Thyroid gland (tissue), 4 donors: ENCODE measurements around the gene POC1B. TPM values are rescaled to one million over a fixed set of nuclear protein-coding genes. Genes with fewer than 3 reads are reported as not detected.

Source experiments
- DNase-seq, 2 donors: peaks; one replicate each; pipeline ENCODE4 v3.0.0-alpha.2; 2019
- H3K27ac ChIP-seq, 3 donors: fragments of 200-600 bp; sonication (generic); 1 replicate in 2 of 3; 2 replicates in 1 of 3; pipeline ENCODE4 v1.5.1; 2016 to 2019; ENCODE audit warnings: mild to moderate bottlenecking in 1 of 3, moderate library complexity in 1 of 3
- H3K27me3 ChIP-seq: fragments of 200-600 bp; sonication (generic); one replicate; pipeline ENCODE4 v1.5.1; 2019
- H3K36me3 ChIP-seq, 2 donors: fragments of 200-600 bp; sonication (generic); one replicate each; pipeline ENCODE4 v1.5.1; 2016 to 2019
- H3K4me1 ChIP-seq, 2 donors: fragments of 200-600 bp; sonication (generic); one replicate each; pipeline ENCODE4 v1.5.1; 2017 to 2019
- H3K4me3 ChIP-seq, 3 donors: fragments of 200-600 bp; sonication (generic); replicated peaks in 1 of 3; 1 replicate in 2 of 3; 2 replicates in 1 of 3; pipeline ENCODE4 v1.5.1; 2016; ENCODE audit warnings: mild to moderate bottlenecking in 1 of 3
- H3K9me3 ChIP-seq: fragments of 200-600 bp; sonication (generic); one replicate; pipeline ENCODE4 v1.5.1; 2017
- CTCF ChIP-seq, 6 experiments: fragments of 200-600 bp in 3 of 6; fragments of 450-650 bp in 3 of 6; sonication (generic) in 3 of 6; IDR thresholded peaks; one replicate each; pipeline ENCODE4 v1.5.1; 2016 to 2019; ENCODE audit warnings: antibody characterized with exemption in 6 of 6, mild to moderate bottlenecking in 2 of 6, inconsistent platforms in 1 of 6, moderate library complexity in 1 of 6
- POLR2A ChIP-seq, 2 donors: fragments of 450-650 bp; IDR thresholded peaks; one replicate each; pipeline ENCODE4 v1.6.1; 2017; ENCODE audit warnings: antibody characterized with exemption in 2 of 2, mild to moderate bottlenecking in 2 of 2, moderate library complexity in 1 of 2
- WGBS, 2 donors: methylation state at CpG; one replicate each; pipeline ENCODE4 v1.1.5; 2017; 5-methylcytosine and 5-hydroxymethylcytosine counted together
- intact Hi-C: fragments of 100-400 bp; cut with DNase I; formaldehyde crosslinking; loops from one replicate; pipeline ENCODE4 v1.15.1; 2023
- total RNA-seq, 4 donors: library from RNA; depleted of rRNA; stranded (reverse); fragments of >200 nt; gene quantifications; one replicate each; pipeline ENCODE4 v1.2.3, GENCODE V29; 2016

POC1B gene
- total RNA-seq, 4 donors from 2014 or later = 21.2 to 38.3 (median 27.2) TPM

DNA sequence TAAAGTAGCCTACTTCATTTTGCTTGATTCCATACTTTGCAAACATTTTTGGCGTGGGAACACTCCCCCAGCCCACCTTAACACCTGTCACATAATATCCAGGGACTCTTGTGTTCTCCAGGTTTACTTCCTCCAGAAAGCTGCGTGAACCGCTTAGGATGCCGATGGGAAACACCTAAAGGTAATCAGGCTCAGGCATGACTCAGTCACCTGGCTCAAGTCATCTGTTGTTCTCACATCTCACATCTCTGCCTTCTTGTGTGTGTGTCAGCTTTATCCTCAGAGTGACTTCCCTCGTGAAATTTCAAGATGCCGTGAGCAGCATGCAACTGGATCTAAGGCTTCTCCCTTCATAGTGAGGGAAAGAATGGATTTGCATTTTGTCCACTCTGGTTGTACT, 125.4 kb downstream of the POC1B start:
- WGBS, 2 donors = 98% methylated on average over 6 of the region's 6 CpGs
- TF ChIP-seq POLR2A (IDR thresholded peaks at IDR 0.05) = no peak
- no peak for TF ChIP-seq CTCF (IDR thresholded peaks at IDR 0.05)
- Histone ChIP-seq H3K36me3 (no peaks in the 10 kb centered on the region), H3K27ac (no peak overlapping the region), H3K4me3 (no peak overlapping the region), H3K27me3 (no peaks in the 10 kb centered on the region), H3K4me1 (no peaks in the 10 kb centered on the region), H3K9me3 (no peaks in the 10 kb centered on the region)
- intact Hi-C loops = no loop called here
- DNase-seq = no peak

DNA sequence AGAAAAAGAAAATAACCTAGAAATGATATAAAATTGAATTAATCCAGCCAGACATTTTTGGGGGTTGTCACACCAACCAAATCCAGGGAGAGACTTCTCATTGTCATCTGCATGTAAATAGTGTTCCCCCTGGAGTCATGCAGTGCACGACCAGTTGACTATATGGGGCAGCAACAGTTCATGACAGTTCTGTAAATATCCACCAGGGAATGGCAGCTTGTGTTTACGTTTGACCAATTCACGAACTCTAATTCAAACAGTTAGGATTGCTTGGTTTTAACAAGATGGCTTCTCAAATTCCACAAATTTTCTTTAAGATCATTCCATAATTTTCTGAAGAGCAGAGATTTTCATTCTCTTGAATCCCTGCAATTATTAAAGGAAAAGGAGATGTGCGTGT, 130.1 kb downstream of the POC1B start:
- Histone ChIP-seq H3K9me3 (no peaks in the 10 kb centered on the region), H3K27me3 (no peaks in the 10 kb centered on the region), H3K27ac (no peak overlapping the region), H3K36me3 (no peaks in the 10 kb centered on the region), H3K4me3 (no peak overlapping the region), H3K4me1 (peaks cover 0 to 4% of the 10 kb centered on the region in 2 donors)
- DNase-seq = no peak
- intact Hi-C loops = no loop called here
- WGBS, 2 donors = 89 to 91% methylated on average over 4 of the region's 4 CpGs
- no peak for TF ChIP-seq POLR2A (IDR thresholded peaks at IDR 0.05)
- TF ChIP-seq CTCF (IDR thresholded peaks at IDR 0.05) = no peak

DNA sequence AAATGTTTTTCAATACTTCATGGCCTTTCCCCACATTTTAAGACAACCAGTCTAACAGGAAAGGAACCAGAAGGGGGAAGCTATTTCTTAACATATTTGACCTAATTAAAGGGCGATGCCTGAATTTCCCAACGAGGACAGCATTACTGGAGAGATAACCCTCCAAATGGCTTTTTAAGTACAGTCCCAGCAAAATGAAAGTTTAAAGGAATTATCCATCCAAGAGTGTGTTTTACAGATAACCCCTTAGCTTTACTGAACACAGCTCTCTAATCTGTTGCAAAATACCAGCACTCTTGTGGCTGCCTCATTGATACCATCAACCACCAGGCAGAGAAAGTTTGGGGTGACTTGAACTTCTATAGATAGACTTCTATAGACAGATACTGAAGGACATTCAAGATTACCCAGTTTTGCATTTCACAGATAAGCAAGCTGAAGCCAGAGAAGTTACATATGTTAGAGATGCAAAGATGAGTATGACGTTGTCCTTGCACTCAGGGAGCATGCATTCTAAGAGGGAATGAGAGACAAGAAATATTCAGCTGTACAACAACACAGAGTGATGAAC, 132.2 kb downstream of the POC1B start:
- Histone ChIP-seq H3K27me3 (no peaks in the 10 kb centered on the region), H3K27ac (no peak overlapping the region), H3K9me3 (no peaks in the 10 kb centered on the region), H3K36me3 (no peaks in the 10 kb centered on the region), H3K4me3 (no peak overlapping the region), H3K4me1 (peaks cover 0 to 4% of the 10 kb centered on the region in 2 donors)
- TF ChIP-seq CTCF (IDR thresholded peaks at IDR 0.05) (no peak), POLR2A (IDR thresholded peaks at IDR 0.05) (no peak)
- intact Hi-C loops = no loop called here
- DNase-seq = no peak
- WGBS, 2 donors = 69 to 70% methylated on average over 3 of the region's 3 CpGs

- no peak for TF ChIP-seq CTCF (IDR thresholded peaks at IDR 0.05)
- no peak for TF ChIP-seq POLR2A (IDR thresholded peaks at IDR 0.05)
- no peak for DNase-seq
- H3K9me3 ChIP-seq = no peaks in the 10 kb centered on the region
- intact Hi-C loops = no loop called here
- 97 to 98% methylated on average over 3 of the region's 3 CpGs for WGBS, 2 donors
- H3K27ac ChIP-seq = no peak overlapping the region
- no peak overlapping the region for H3K4me3 ChIP-seq
- H3K4me1 ChIP-seq = peaks cover 0 to 4% of the 10 kb centered on the region in 2 donors
- H3K36me3 ChIP-seq = no peaks in the 10 kb centered on the region
- no peaks in the 10 kb centered on the region for H3K27me3 ChIP-seq
Observed at GRCh38 chr12:89392391-89392790, 133.5 kb downstream of the POC1B start.

DNA sequence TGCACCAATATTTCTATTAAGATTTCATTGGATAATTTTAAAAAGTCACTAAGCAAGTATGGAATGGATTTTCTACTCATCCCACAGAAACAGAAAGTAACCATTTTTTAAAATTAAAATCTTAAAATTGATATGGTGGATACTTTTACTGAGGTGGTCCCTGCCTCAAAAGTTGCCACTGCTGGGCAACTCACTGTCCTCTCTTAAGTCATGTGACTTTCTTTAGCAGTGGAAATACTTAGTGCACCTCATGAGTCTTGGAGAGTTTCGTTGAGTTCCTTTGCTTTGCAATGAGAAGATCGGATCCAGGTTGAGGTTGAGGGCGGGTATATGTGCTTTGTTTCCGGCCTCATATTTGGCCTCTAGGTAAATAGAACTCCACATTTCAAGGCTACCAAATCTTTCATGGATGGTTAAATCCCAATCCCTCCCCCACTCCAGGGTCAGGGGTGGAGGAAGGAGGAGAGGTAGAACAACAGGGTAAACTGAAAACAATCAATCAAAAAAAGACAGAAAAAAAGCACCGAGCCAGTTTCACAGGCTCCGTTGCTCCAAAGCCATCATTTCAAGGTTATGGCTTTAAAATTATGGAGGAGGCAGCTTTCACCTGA, 134.0 kb downstream of the POC1B start:
- peaks cover 0 to 4% of the 10 kb centered on the region in 2 donors for H3K4me1 ChIP-seq
- H3K9me3 ChIP-seq = no peaks in the 10 kb centered on the region
- intact Hi-C loops = no loop called here
- H3K4me3 ChIP-seq = no peak overlapping the region
- H3K27ac ChIP-seq = no peak overlapping the region
- DNase-seq = no peak
- no peaks in the 10 kb centered on the region for H3K36me3 ChIP-seq
- no peak for TF ChIP-seq CTCF (IDR thresholded peaks at IDR 0.05)
- TF ChIP-seq POLR2A (IDR thresholded peaks at IDR 0.05) = no peak
- WGBS, 2 donors = 94% methylated on average over 6 of the region's 6 CpGs
- H3K27me3 ChIP-seq = no peaks in the 10 kb centered on the region
